HG03159 (cell line): Measurements from ENCODE around the gene SLCO2B1.

Experiments used
- ATAC-seq: cut with Tn5 transposase; IDR thresholded peaks from one replicate; pipeline ENCODE4 v1.9.1; 2021; ENCODE audit warnings: mild to moderate bottlenecking, moderate library complexity; ENCODE audit not compliant: unreplicated experiment

SLCO2B1 gene

DNA sequence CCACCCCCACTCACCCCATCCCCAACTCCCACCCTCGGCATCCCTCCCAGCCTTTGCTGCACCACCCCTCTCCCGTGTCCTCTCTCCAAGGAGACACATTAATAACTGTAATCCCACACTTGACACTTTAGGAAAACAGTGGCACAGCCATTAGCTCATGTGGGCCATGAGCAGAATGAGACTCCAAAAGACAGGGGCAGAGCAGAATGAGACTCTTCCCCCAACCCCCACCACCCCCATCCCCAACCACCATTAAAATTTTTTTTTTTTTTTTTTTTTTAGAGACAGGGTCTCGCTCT is 6.2 kb upstream of the SLCO2B1 start:
- no peak for ATAC-seq

DNA sequence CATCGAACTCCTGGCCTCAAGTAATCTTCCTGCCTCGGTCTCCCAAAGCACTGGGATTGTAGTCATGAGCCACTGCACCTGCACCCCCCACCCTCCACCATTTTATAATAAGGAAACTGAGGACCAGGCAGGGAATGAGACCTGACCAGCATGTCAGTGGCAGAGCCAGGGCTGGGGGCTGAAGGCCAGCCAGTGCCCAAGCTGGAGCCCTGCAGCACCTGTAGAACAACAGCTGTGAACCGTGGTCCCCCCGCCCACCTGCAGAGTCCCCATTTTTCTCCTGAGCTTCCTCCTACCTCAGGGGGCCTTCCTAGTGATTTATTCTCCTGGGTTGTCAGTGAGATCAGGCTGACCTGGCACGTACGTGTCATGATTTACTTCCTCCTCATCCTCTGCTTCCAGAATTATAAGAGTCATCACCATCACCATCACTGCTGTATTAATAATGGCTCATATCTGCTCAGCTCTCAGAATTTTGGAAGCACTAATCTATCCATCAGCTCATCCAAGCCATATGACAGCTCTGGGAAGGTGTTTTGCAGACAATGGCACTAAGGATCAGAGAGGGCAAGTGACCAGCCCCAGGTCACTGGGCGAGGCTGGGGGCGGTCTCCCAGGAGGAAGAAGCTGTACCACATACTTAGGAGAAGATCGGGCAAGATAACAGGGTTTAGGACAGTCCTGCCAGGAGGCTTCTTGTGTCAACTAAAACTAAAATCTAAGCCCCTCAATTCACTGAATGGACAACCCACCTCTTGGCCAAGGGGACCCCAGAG is 5.5 kb upstream of the SLCO2B1 start:
- no peak for ATAC-seq

DNA sequence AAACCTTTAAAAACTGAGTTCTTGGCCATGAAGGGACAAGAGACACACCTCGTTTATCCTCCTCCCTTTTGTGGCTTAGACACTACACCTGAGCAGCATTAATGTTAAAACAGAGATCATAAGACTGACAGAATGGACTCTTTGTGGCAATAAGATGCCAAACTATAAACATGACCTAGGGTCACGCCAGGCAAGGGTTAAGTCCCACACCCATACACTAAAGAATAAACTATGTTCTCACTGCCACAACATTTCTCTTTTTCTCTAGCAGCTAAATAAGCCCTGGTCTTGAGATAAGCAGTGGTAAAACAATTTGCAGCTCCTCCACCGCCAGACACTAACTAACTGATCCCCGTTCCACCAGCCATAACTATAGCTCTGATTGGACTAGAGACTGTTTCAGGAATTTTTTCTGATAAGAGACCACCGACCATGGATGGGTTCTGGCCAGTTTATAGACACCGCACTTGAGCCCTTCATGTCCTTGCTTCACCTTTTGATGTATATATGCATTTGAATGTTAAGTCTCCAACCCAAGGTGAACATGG is 4.9 kb upstream of the SLCO2B1 start:
- ATAC-seq = no peak

DNA sequence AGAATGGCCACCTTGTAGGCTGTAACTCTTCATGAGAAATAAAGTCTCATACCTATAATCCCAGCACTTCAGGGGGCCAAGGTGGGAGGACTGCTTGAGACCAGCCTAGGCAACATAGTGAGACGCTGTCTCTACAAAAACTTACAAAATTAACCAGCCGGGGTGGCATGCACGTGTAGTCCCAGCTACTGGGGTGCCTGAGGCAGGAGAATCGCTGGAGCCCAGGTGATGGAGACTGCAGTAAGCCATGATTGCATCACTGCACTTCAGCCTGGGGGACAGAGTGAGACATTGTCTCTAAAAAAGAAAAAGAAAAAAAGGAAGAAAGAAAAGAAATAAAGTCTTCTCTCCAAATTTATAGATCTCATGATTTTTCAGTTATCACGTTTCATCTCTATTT is 4.2 kb upstream of the SLCO2B1 start:
- ATAC-seq = no peak

DNA sequence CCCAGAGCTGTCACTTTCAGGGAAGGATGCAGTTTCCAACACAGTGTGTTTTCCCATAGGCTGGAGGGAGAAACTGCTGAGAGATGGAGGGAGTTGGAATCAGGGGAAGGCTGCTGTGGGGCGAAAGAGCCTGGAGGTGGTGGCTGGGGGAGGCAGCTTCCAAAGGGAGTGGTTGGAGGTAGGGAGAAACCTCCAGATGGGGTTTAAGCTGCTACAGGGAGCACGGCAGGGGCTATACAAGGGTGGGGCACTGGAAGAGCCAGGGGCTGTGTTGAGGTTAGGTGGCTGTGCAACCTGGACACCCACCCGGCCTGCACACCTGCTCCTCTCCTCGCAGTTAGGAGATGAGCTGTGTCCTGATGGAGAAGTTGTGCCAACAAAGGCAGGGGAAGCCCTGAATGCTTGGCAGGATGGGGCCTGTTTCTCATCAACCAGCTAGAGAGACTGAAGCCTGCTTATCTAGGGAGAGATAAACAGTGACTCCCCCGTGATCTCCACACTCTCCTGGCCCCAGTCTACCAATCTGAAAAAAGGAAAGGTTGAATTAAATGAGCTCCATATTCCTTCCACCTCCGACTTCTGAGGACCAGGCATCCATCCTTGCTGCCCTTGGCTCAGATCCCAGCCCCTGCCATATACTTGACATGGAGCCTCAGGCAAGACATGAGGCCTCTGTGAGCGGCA is 3.6 kb upstream of the SLCO2B1 start:
- no peak for ATAC-seq

DNA sequence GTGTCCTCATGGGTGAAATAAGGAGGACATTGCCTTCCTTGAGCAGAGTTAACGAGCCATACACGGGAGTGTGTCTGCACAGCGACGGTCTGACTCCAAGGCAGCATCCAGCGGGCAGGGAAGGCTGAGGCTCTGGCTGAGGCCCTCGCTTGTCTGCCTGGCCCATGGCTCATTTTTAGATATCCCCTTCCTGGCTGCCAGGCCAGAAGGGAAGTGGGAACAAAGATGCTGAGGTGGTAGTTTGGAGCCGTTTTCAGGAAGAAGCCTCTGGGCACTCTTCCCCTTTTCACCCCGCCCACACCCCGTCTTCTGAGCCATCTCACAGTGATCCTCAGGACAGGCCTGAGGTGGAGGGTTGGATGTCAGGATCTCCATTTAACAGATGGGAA is 3.0 kb upstream of the SLCO2B1 start:
- no peak for ATAC-seq

DNA sequence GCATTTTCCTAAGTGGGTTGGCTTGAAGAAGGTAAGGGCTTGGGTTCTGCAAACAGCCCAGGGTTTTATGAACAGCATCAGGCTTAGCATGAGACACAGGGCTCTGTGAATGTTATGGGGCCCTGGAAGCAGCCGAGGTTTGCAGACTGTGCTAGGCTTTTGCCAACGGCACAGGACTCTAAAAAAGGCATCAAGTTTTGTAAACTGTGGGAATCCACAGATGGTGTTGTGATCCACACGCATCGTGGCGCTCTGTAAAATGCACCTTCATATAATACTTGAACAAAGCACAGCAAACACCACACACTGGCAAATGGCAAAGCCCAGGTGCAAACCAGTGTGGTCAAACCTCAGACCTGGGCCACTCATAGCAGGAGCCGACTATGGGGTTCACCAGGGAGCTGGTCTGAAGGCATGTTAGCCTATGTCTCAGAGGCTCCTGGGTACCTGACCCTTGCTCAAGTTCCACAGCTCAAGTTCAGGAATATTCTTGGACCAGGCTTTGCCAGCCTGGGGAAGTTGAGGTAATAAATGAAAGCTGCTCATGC is 2.4 kb upstream of the SLCO2B1 start:
- no peak for ATAC-seq

DNA sequence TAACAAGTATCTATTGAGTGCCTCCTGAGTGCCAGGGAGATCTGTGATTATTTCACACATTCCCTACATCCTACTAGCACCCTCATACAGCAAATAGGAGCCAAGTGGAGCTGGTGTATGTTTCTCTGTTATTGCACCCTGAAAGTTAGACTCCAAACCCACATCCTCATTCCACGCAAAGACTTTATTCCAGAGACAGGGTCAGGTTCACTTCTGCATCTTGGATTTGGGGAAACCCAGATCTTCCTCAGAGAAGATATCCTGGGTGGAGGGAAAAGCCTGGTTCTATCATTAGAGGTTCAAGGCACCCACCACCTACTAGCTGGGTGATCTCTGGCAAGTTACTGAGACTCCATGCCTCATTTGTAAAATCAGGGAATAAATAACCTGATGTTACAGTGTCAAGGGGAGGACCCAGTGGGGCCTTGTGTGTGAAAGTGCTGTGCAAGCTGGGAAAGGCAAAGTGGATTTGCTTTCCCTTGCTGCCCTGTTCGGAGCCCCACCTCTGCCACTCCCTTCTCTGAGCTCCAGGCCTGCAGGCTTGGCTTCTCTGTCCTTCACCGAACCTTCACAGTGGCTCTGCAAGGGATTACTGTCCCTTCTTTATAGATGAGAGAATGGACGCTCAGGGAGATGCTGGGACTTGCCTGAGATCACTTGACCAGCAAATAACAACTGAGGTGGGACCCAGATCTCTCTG is 991 bp upstream of the SLCO2B1 start:
- no peak for ATAC-seq

DNA sequence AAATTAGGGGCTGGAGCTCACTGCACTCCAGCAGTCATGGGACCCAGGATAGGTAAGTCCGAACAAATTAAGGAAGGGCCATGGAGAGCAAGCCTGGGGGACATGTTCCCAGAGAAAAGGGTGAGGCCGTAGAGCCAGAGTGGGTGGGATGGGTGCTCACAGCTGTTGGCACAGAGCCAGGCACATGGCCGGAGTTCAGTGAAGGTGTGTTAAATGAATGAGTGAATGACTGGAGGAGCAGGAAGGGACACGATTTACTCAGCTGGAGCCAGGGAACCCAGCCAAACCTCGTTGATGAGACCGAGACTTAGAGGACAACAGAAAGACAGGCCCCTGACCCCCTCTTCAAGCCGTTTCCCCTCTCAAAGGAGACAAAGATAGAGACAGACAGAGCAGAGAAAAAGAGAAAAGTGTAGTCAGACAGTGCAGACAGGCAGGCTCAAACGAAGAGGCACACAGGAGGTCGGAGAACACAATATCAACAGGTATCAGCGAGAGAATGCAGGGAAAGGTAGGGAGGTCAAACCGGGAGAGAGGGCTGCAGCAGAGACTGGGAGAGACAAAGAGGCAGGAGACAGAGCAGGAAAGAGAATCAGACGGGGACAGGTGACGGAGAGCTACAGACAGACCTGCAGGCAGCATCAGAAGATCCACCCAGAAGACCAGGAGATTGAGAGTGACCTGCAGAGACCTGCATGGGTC is 590 bp downstream of the SLCO2B1 start:
- no peak for ATAC-seq

DNA sequence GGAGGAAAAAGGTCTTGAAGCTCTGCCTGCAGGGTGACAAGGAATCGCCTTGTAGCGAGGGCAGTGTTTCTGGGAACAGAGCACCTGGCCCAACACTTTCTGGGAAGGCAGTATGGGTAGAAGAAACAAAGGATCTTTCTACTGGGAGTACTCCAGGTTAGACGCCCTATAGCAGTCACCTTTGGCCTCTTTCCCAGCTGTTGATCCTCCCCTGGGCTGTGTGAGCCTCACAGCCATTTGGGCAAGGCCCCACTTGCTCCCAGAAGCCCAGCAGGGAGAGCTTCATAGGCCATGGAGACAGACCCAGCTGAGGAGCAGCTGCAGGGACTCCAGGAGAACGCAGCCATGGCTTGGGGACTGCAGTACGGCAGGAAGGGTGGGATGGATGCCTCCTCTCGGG is 1.2 kb downstream of the SLCO2B1 start:
- no peak for ATAC-seq

DNA sequence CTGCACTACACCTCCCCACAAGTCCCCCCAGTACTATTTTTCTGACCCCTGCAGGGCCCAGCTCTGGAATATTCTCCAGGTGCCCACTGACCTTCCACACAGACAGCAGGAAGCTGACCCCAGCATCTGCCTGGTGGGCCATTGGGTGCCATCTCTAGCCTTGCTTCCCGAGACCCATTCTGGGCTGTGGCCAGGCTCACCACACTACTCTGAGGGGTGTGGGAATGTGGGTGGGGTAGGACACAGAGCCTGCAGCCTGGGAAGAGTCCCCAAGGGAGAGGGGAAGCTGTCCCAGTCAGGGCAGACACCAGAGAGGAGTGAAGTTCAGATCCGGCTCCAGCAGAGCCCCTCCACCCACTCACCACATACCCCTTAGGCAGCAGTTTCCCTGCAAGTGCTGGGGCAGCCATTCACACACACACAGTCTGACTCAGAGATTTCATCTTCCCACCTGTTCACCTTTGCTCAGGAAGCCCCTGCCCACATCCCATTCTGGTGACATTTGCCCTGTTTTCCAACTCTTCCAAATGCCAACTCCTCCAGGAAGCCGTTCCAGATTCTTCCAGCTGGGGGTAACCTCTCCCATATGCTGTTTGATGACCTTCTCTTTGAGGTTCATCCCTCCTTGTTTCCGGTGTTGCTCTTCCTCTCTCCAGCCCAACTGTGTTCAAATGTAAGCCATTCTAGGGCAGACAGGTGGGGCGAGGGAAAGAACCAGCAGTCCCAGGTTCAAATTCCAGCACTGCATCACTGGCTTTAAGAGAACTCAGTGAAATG is 1.9 kb downstream of the SLCO2B1 start:
- no peak for ATAC-seq

DNA sequence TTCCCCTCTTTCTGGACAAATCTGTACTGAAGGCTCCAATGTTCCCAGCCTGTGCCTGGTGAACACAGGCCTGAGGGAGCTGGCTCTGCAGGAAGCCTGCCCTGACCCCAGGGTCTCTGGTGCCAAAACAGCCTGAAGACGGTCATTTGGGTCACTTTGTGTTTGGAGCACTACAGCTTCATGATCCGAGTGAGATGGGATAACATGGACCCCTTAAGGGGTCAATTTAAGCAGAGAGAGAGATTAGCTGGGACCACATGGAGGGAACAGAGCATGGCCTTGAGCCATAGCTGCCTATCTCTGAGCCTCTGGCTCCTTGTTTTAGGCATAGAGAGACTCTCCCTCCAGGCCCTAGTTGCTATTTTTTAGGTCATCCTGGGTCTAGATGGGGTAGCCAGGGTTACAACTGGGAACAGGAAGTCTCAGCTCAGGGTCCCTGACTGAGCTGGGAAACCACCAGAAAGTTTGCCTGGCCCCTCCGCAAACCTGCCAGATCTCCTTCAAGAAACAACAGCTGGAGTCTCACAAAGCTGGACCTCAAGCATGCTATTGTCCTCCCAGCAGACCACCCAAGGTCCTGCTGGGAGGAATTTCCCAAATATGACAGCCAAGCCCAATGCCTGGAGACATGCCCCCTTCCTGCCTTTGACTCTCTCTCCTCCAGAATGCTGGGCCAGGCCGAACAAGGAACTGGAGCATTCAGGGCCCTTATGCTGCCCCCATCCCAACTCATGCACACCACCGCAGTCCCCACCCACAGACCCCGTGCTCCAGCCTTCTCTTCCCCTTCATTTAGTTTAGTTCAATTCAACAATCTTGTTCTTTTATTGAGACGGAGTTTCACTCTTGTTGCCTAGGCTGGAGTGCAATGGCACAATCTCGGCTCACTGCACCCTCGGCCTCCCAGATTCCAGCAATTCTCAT is 4.0 kb downstream of the SLCO2B1 start:
- no peak for ATAC-seq

DNA sequence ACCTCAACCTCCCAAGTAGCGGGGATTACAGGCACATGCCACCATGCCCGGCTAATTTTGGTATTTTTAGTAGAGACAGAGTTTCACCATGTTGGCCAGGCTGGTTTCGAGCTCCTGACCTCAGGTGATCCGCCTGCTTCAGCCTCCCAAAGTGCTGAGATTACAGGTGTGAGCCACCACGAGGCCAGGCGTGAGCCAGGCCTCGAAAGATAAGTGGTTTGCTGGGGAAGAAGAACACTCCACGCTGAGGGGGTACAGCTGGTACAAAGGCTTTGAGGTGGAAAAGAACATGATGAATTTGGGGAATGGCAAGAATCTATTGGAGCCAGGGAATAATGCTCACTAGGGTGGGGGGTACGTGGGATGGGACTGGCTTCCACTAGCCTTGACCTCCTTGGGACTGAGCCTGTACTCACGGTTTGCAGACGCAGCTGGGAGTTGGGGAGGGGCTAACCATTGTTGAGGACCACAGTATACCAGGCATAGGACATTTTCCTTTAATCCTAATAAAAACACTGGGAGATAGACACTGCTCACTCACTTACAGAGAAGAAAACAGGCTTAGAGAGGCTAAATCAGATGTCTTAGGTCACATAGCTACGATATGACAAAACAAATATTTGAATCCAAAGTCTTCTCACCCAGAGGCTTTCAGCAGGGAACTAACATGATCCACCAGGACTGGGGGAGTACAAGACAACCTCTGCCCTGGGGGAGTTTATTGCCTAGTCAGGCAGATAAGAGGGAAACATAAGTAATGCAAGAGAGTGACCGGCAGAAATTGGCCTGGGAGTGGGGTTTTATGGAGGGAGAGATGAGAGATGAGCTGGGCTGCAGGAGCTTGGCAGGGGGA is 4.9 kb downstream of the SLCO2B1 start:
- no peak for ATAC-seq

DNA sequence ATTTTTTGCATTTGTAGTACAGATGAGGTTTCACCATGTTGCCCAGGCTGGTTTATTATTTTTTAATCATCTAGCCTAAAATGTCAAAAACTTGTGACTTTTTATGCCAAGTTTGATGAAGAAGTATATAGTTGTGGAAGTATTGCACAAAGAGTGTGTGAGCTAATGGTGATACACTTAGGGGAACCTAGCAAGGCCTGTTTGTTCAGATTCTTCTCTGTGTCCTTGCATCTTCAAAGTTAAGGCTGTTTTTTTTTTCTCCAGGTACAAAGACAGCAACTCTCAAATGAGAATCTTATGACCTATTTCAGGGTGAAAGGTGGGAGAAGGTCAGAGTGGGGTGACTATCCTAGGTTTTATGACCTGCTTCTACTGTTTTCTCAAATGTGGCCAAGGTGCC is 7.3 kb downstream of the SLCO2B1 start:
- no peak for ATAC-seq

DNA sequence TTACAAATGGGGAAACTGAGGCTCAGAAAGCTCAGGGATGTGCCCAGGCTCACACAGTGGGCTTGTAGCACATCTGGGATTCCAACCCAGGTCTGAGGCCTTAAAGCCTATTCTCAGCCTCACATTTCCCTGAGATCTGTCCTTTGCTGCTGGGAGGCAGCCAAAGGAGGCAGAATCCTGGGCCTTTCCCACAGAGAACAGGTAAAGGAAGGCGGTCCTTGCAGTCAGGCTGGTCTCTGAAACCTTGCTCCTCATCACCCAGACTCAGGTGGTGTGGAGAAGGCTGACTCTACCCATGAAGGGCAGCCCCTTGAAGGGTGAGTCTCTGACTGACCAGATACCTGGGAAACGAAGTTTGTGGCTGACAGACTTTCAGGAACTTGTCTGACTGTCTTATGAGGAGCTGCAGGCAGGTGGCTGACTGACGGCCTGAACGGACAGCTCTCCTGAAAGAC is 7.8 kb downstream of the SLCO2B1 start:
- no peak for ATAC-seq

DNA sequence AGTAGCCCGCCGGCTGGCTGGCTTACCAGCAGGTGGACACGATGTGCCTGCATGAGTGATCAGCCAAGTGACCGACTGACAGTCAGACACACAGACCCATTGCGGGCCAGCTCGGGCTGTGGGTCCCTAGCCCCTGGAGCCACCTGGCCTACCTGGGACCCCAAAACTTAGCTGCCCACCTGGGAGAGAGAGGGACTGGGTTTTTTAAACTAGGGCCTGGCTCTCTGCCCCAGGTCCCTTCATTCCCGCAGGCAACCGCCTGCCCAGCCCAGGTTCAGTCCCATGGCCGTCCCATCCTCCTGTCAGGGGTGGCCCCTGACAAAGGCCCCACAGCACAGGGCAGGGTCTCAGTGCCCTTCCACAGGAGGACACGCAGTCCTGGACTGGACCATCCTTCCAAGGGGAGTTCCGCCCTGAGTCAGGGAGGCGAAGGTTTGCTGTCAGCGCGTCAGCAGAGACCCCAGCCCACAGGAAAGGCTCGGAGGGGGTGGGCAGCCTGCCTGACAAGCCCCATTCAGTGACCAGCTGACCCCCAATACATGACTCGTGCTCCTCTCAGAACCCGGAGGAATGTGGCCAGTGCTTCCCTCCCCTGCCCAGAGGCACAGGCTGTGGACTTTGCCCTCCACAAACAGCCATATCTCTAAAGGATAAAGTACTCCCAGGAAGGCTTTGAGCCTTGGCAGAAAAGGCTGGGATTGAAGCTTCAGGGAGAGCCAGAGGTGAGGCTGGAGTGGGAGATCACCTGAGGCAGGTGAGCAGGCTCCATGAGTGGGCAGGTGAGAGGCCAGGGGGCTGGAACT is 8.4 kb downstream of the SLCO2B1 start:
- ATAC-seq = no peak

DNA sequence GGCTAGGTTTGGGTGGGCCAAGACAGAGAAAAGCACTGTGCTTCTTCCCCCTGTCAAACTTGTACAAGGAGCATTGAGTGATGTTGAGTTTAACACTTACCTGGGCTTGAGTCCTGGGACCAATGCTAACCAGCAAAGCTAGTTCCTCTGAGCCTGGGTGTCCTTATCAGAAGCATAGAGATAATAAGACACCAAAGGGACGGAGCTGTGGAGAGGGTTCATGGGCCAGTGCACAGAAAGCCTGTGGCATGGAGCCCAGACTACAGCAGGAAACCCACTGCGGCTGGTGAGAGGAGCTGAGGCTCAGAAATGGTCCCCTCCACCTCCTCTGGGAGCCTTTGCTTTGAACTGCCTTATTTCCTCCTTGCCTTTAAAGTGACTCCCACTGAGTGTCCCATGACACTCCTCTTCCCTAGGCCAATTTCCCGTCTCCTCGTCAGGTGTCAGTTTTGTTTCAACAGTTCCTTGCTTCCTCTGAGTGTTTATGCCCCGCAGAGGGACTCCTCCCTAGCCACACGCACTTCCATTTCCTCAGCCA is 9.4 kb downstream of the SLCO2B1 start:
- ATAC-seq = no peak
